Parathyroid adenoma (tissue), 2 donors: ENCODE data around the gene MAML2.
"Not testable (repeated sequence)": the region's sequence is repeated elsewhere in the genome, so short reads cannot be mapped to it uniquely, and the experiment has no call there.

Source experiments
- H2AFZ ChIP-seq: fragments of 300-600 bp; sonication (generic); one replicate; pipeline ENCODE4 v1.7.0; 2017; ENCODE audit warnings: antibody characterized with exemption, mild to moderate bottlenecking
- H3K27ac ChIP-seq: fragments of 300-600 bp; sonication (generic); one replicate; pipeline ENCODE4 v1.7.0; 2017
- H3K27me3 ChIP-seq: fragments of 300-600 bp; sonication (generic); one replicate; pipeline ENCODE4 v1.7.0; 2017; ENCODE audit warnings: low read length; ENCODE audit not compliant: control insufficient read depth, insufficient read depth
- H3K36me3 ChIP-seq: fragments of 300-600 bp; sonication (generic); one replicate; pipeline ENCODE4 v1.7.0; 2017; ENCODE audit warnings: low read length; ENCODE audit not compliant: control insufficient read depth, insufficient read depth
- H3K4me1 ChIP-seq: fragments of 300-600 bp; sonication (generic); one replicate; pipeline ENCODE4 v1.7.0; 2017; ENCODE audit warnings: control low read depth
- H3K4me2 ChIP-seq: fragments of 300-600 bp; sonication (generic); one replicate; pipeline ENCODE4 v1.7.0; 2017; ENCODE audit warnings: low read length
- H3K4me3 ChIP-seq: fragments of 300-600 bp; sonication (generic); one replicate; pipeline ENCODE4 v1.7.0; 2017; ENCODE audit warnings: low read depth, low read length
- H3K79me2 ChIP-seq: fragments of 300-600 bp; sonication (generic); one replicate; pipeline ENCODE4 v1.7.0; 2017; ENCODE audit warnings: control low read depth
- H3K9ac ChIP-seq: fragments of 300-600 bp; sonication (generic); one replicate; pipeline ENCODE4 v1.7.0; 2017; ENCODE audit warnings: mild to moderate bottlenecking
- H3K9me3 ChIP-seq: fragments of 300-600 bp; sonication (generic); one replicate; pipeline ENCODE4 v1.7.0; 2017; ENCODE audit warnings: low read length; ENCODE audit not compliant: control insufficient read depth
- TF ChIP-seq, protein P1 (sequence below): fragments of 300-600 bp; sonication (generic); IDR thresholded peaks from one replicate; pipeline ENCODE4 v1.7.0; 2017; ENCODE audit warnings: antibody characterized with exemption, mild to moderate bottlenecking
- donor health status: primary hyperparathyroidism.

Gene MAML2

DNA sequence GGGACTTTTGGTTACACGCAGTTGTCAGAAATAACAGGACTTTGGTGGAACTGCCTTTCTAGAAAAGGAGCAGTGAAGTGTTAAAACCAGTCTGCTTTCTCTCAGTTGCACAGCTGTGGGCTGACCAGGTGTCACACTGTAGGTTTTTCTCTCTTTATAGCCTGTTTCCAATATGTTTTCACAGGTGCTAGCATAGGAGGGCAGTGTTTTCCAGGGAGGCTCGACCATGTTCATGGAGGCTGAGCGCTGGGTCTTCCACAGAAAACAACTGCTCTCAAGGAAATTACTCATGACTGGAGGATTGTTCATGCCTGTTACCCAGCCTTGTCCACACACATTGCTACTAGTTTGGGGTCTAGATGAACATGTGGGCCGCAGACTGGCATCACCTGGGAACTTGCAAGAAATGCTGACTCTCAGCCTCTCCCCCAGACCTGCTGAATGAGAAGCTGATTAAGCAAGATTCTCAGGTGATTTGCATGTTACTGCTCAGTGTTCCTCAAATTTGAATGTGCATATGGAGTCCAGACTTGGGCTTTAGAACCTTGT lies 157.7 kb downstream of the MAML2 start:
- Histone ChIP-seq H3K9ac (no peak overlapping the region), H3K36me3 (no peaks in the 10 kb centered on the region), H2AFZ (no peak overlapping the region), H3K27me3 (no peaks in the 10 kb centered on the region), H3K4me3 (no peak overlapping the region), H3K9me3 (no peaks in the 10 kb centered on the region), H3K4me2 (no peak overlapping the region), H3K27ac (no peak overlapping the region), H3K79me2 (peaks cover 2% of the 10 kb centered on the region), H3K4me1 (no peaks in the 10 kb centered on the region)
- TF ChIP-seq, protein P1, sequence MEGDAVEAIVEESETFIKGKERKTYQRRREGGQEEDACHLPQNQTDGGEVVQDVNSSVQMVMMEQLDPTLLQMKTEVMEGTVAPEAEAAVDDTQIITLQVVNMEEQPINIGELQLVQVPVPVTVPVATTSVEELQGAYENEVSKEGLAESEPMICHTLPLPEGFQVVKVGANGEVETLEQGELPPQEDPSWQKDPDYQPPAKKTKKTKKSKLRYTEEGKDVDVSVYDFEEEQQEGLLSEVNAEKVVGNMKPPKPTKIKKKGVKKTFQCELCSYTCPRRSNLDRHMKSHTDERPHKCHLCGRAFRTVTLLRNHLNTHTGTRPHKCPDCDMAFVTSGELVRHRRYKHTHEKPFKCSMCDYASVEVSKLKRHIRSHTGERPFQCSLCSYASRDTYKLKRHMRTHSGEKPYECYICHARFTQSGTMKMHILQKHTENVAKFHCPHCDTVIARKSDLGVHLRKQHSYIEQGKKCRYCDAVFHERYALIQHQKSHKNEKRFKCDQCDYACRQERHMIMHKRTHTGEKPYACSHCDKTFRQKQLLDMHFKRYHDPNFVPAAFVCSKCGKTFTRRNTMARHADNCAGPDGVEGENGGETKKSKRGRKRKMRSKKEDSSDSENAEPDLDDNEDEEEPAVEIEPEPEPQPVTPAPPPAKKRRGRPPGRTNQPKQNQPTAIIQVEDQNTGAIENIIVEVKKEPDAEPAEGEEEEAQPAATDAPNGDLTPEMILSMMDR = no peak

DNA sequence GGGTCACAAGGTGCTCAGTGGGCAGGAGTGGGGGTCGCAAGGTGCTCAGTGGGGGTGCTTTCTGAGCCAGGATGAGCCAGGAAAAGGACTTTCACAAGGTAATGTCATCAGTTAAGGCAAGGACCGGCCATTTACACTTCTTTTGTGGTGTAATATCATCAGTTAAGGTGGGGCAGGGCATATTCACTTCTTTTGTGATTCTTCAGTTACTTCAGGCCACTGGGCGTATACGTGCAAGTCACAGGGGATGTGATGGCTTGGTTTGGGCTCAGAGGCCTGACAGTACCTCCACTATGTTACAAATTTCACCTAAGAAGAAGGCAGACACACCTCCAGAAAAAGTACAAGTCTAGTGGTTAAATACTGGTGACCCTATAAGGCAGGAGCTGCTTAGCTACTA lies 162.1 kb downstream of the MAML2 start:
- H3K4me2 ChIP-seq, H3K4me1 ChIP-seq, H3K9ac ChIP-seq, H3K27ac ChIP-seq, H3K79me2 ChIP-seq, H2AFZ ChIP-seq, H3K4me3 ChIP-seq, H3K27me3 ChIP-seq, H3K36me3 ChIP-seq, H3K9me3 ChIP-seq: not testable (repeated sequence)

GRCh38 chr11:96180341-96180740 lies 162.7 kb downstream of the MAML2 start:
- Histone ChIP-seq H3K27ac (no peak overlapping the region), H3K36me3 (no peaks in the 10 kb centered on the region), H3K4me3 (no peak overlapping the region), H2AFZ (no peak overlapping the region), H3K27me3 (no peaks in the 10 kb centered on the region), H3K79me2 (peaks cover 2% of the 10 kb centered on the region), H3K4me1 (peaks cover 2% of the 10 kb centered on the region), H3K9me3 (no peaks in the 10 kb centered on the region), H3K4me2 (no peak overlapping the region), H3K9ac (no peak overlapping the region)
- TF ChIP-seq, protein P1 = no peak

DNA sequence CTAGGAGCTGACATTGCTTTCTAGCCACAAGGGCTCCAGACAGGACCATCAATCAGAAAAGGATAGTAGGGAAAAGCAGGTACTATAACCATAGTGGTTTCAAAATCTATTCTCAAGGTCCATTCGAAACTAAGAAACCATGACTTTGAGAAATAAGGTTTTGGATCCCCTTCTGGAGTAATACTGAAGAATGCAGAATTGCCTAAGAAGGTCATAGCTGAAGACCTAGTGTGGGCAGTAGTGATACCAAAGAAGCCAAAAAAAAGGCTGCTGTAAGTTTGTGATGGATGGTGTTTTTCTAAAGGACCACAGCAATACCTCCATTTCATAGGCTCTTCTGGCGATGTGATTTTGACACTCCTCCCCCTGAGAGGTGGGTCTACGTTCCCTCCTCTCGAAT lies 163.1 kb downstream of the MAML2 start:
- Histone ChIP-seq H3K27ac (no peak overlapping the region), H2AFZ (no peak overlapping the region), H3K79me2 (peaks cover 2% of the 10 kb centered on the region), H3K4me1 (peaks cover 2% of the 10 kb centered on the region), H3K9me3 (no peaks in the 10 kb centered on the region), H3K27me3 (no peaks in the 10 kb centered on the region), H3K9ac (no peak overlapping the region), H3K36me3 (no peaks in the 10 kb centered on the region), H3K4me2 (no peak overlapping the region), H3K4me3 (no peak overlapping the region)
- TF ChIP-seq, protein P1 = no peak

- TF ChIP-seq, protein P1 = no peak
- H3K4me3 ChIP-seq = no peak overlapping the region
- no peaks in the 10 kb centered on the region for H3K36me3 ChIP-seq
- H3K79me2 ChIP-seq = peaks cover 2% of the 10 kb centered on the region
- peaks cover 2% of the 10 kb centered on the region for H3K4me1 ChIP-seq
- no peak overlapping the region for H3K27ac ChIP-seq
- no peak overlapping the region for H3K4me2 ChIP-seq
- H3K9me3 ChIP-seq = no peaks in the 10 kb centered on the region
- no peak overlapping the region for H2AFZ ChIP-seq
- H3K27me3 ChIP-seq = no peaks in the 10 kb centered on the region
- H3K9ac ChIP-seq = no peak overlapping the region
These were observed 164.1 kb downstream of the MAML2 start for GRCh38 chr11:96178887-96179279.
